Endodermal cell (in vitro differentiated cells): ENCODE measurements around the gene COL18A1. TPM values are rescaled to one million over a fixed set of nuclear protein-coding genes. Genes with fewer than 3 reads are reported as not detected.

Experiments used
- DNase-seq: peaks from one replicate; pipeline ENCODE4 v3.0.0-alpha.2; 2017
- H3K27ac ChIP-seq: 2 replicates; pipeline ENCODE4 v1.5.1; 2013; ENCODE audit warnings: mild to moderate bottlenecking, low read depth, low read length, moderate library complexity
- H3K27me3 ChIP-seq: 2 replicates; pipeline ENCODE4 v1.6.1; 2013; ENCODE audit warnings: mild to moderate bottlenecking, low read length, moderate library complexity; ENCODE audit not compliant: insufficient read depth, control insufficient read depth, poor library complexity, severe bottlenecking
- H3K36me3 ChIP-seq: 2 replicates; pipeline ENCODE4 v1.7.0; 2013; ENCODE audit warnings: mild to moderate bottlenecking, low read length, moderate library complexity; ENCODE audit not compliant: control insufficient read depth, insufficient read depth
- H3K4me1 ChIP-seq: one replicate; pipeline ENCODE4 v1.7.0; 2013; ENCODE audit warnings: low read length; ENCODE audit not compliant: control insufficient read depth, insufficient read depth
- H3K4me3 ChIP-seq: 2 replicates; pipeline ENCODE4 v1.5.1; 2013; ENCODE audit warnings: mild to moderate bottlenecking, low read length, moderate library complexity
- H3K9ac ChIP-seq: 2 replicates; pipeline ENCODE4 v1.6.1; 2013; ENCODE audit warnings: mild to moderate bottlenecking, low read length, moderate library complexity; ENCODE audit not compliant: poor library complexity, severe bottlenecking; ENCODE audit errors: extremely low read depth
- H3K9me3 ChIP-seq: 2 replicates; pipeline ENCODE4 v1.6.1; 2013; ENCODE audit warnings: mild to moderate bottlenecking, low read length, moderate library complexity; ENCODE audit not compliant: control insufficient read depth
- H3K27ac Mint-ChIP-seq: 2 replicates; pipeline ENCODE4 v1.8.0; 2020; ENCODE audit warnings: mixed read lengths
- H3K27me3 Mint-ChIP-seq: 2 replicates; pipeline ENCODE4 v1.8.0; 2021; ENCODE audit warnings: mild to moderate bottlenecking, mixed read lengths; ENCODE audit not compliant: insufficient read depth
- H3K36me3 Mint-ChIP-seq: 2 replicates; pipeline ENCODE4 v1.8.0; 2020; ENCODE audit warnings: low read depth, mixed read lengths
- H3K4me1 Mint-ChIP-seq: 2 replicates; pipeline ENCODE4 v1.8.0; 2020; ENCODE audit warnings: mixed read lengths
- H3K4me3 Mint-ChIP-seq: 2 replicates; pipeline ENCODE4 v1.8.0; 2020; ENCODE audit warnings: mild to moderate bottlenecking, moderate library complexity, mixed read lengths
- H3K9me3 Mint-ChIP-seq: 2 replicates; pipeline ENCODE4 v1.8.0; 2020; ENCODE audit warnings: mild to moderate bottlenecking, mixed read lengths
- CTCF ChIP-seq: fragments of 200-600 bp; sonication (generic); conservative IDR thresholded peaks from 2 replicates; pipeline ENCODE4 v1.5.0; 2021; ENCODE audit warnings: antibody characterized with exemption, mild to moderate bottlenecking
- WGBS, 2 experiments: methylation state at CpG; one replicate each; pipeline versions ENCODE4 v1.1.5 to v1.1.7; 2013; ENCODE audit warnings: missing lambda C conversion rate in 2 of 2, mixed read lengths in 1 of 2; ENCODE audit not compliant: insufficient coverage in 1 of 2, insufficient read length in 1 of 2; 5-methylcytosine and 5-hydroxymethylcytosine counted together
- total RNA-seq, 2 donors: library from RNA; stranded (reverse); fragmentation: NEBNext Ultra II Directional in 1 of 2; extraction: Animal tissue kit (Norgen Biotek cat#: 25700) in 1 of 2; gene quantifications; 2 replicates in 1 of 2; 3 replicates in 1 of 2; pipeline ENCODE4 v1.2.1, GENCODE V29; 2021

The COL18A1 gene
- total RNA-seq, 2 donors from 2014 or later = 332 to 398 TPM

GRCh38 chr21:45555251-45555556, 150.2 kb downstream of the COL18A1 start:
- Histone ChIP-seq H3K36me3 (no peaks in the 10 kb centered on the region), H3K4me3 (no peak overlapping the region), H3K4me1 (no peaks in the 10 kb centered on the region), H3K9me3 (no peaks in the 10 kb centered on the region), H3K27ac (no peak overlapping the region), H3K27me3 (no peaks in the 10 kb centered on the region), H3K9ac (no peak overlapping the region)
- Mint-ChIP-seq H3K9me3 (no peaks in the 10 kb centered on the region), H3K27ac (no peak overlapping the region), H3K36me3 (no peaks in the 10 kb centered on the region), H3K4me1 (no peaks in the 10 kb centered on the region), H3K4me3 (no peak overlapping the region), H3K27me3 (peaks cover 4% of the 10 kb centered on the region)
- WGBS, 2 experiments = 0% methylated on average over 10 of the region's 34 CpGs; no CpG with 5 or more reads in 1 of the 2 experiments
- no peak for TF ChIP-seq CTCF
- DNase-seq = no peak

- peak overlapping the region; percentile 30 for H3K9ac ChIP-seq
- H3K27me3 ChIP-seq = no peaks in the 10 kb centered on the region
- peak overlapping the region; percentile 76 for H3K4me3 ChIP-seq
- no peaks in the 10 kb centered on the region for H3K9me3 ChIP-seq
- Mint-ChIP-seq H3K27me3 (peaks cover 9% of the 10 kb centered on the region), H3K27ac (peak overlapping the region; percentile 83), H3K4me1 (no peaks in the 10 kb centered on the region), H3K9me3 (no peaks in the 10 kb centered on the region), H3K36me3 (no peaks in the 10 kb centered on the region), H3K4me3 (peak overlapping the region; percentile 52)
- H3K4me1 ChIP-seq = no peaks in the 10 kb centered on the region
- peak; percentile 96 for DNase-seq
- WGBS, 2 experiments = 1% methylated on average over 30 to 62 of the region's 62 CpGs
- peak overlapping the region; percentile 49 for H3K27ac ChIP-seq
- no peaks in the 10 kb centered on the region for H3K36me3 ChIP-seq
- peak; percentile 90 for TF ChIP-seq CTCF
Observed at GRCh38 chr21:45555557-45556301, 150.8 kb downstream of the COL18A1 start.

GRCh38 chr21:45556302-45556644, 151.3 kb downstream of the COL18A1 start:
- no peak overlapping the region for H3K4me3 ChIP-seq
- Mint-ChIP-seq H3K9me3 (no peaks in the 10 kb centered on the region), H3K4me1 (no peaks in the 10 kb centered on the region), H3K36me3 (no peaks in the 10 kb centered on the region), H3K27ac (no peak overlapping the region), H3K4me3 (peak overlapping the region; percentile 52), H3K27me3 (peaks cover 11% of the 10 kb centered on the region)
- no peaks in the 10 kb centered on the region for H3K27me3 ChIP-seq
- H3K4me1 ChIP-seq = no peaks in the 10 kb centered on the region
- 28 to 100% methylated on average over 2 to 12 of the region's 12 CpGs for WGBS, 2 experiments
- no peak for TF ChIP-seq CTCF
- no peak overlapping the region for H3K9ac ChIP-seq
- H3K9me3 ChIP-seq = no peaks in the 10 kb centered on the region
- H3K36me3 ChIP-seq = no peaks in the 10 kb centered on the region
- no peak for DNase-seq
- H3K27ac ChIP-seq = no peak overlapping the region
